Trophoblast cell (in vitro differentiated cells and primary cell): ENCODE measurements around the gene ANAPC2.
A peak's percentile ranks its signal among the peaks of the same experiment; 100 is the strongest.

ENCODE experiments used
- DNase-seq, 2 donors: peaks; one replicate each; pipeline ENCODE4 v3.0.0-alpha.2; 2016
- H2AFZ ChIP-seq: 2 replicates; pipeline ENCODE4 v1.6.1; 2013; ENCODE audit warnings: low read length, moderate library complexity, mild to moderate bottlenecking; ENCODE audit not compliant: insufficient read depth, poor library complexity
- H2AK5ac ChIP-seq: 2 replicates; pipeline ENCODE4 v1.6.1; 2013; ENCODE audit warnings: mild to moderate bottlenecking, low read length
- H2BK120ac ChIP-seq: 2 replicates; pipeline ENCODE4 v1.6.1; 2013; ENCODE audit warnings: low read length, mild to moderate bottlenecking, moderate library complexity; ENCODE audit not compliant: insufficient read depth, poor library complexity
- H2BK12ac ChIP-seq: 2 replicates; pipeline ENCODE4 v1.6.1; 2013; ENCODE audit warnings: mild to moderate bottlenecking, low read length, moderate library complexity
- H2BK5ac ChIP-seq: 2 replicates; pipeline ENCODE4 v1.6.1; 2013; ENCODE audit warnings: low read length, low read depth, moderate library complexity, mild to moderate bottlenecking; ENCODE audit not compliant: poor library complexity
- H3K14ac ChIP-seq: 2 replicates; pipeline ENCODE4 v1.6.1; 2013; ENCODE audit warnings: mild to moderate bottlenecking, low read length
- H3K18ac ChIP-seq: 2 replicates; pipeline ENCODE4 v1.6.1; 2013; ENCODE audit warnings: mild to moderate bottlenecking, low read length
- H3K23ac ChIP-seq: 2 replicates; pipeline ENCODE4 v1.6.1; 2013; ENCODE audit warnings: low read length
- H3K27ac ChIP-seq: 2 replicates; pipeline ENCODE4 v1.5.1; 2013; ENCODE audit warnings: low read depth, mild to moderate bottlenecking, inconsistent platforms, low read length, moderate library complexity
- H3K27me3 ChIP-seq: 2 replicates; pipeline ENCODE4 v1.6.1; 2013; ENCODE audit warnings: inconsistent platforms, mild to moderate bottlenecking, low read length, moderate library complexity; ENCODE audit not compliant: insufficient read depth
- H3K36me3 ChIP-seq, 2 experiments: 1 replicate in 1 of 2; 2 replicates in 1 of 2; pipeline ENCODE4 v1.6.1; 2013; ENCODE audit warnings: low read length in 2 of 2, mild to moderate bottlenecking in 2 of 2, moderate library complexity in 1 of 2; ENCODE audit not compliant: insufficient read depth in 2 of 2, control insufficient read depth in 1 of 2
- H3K4ac ChIP-seq: 2 replicates; pipeline ENCODE4 v1.6.1; 2013; ENCODE audit warnings: low read depth, mild to moderate bottlenecking, low read length, moderate library complexity
- H3K4me1 ChIP-seq, 2 experiments: 1 replicate in 1 of 2; 2 replicates in 1 of 2; pipeline ENCODE4 v1.6.1; 2013; ENCODE audit warnings: low read length in 2 of 2, mild to moderate bottlenecking in 2 of 2, moderate library complexity in 1 of 2; ENCODE audit not compliant: insufficient read depth in 2 of 2, control insufficient read depth in 1 of 2
- H3K4me2 ChIP-seq: 2 replicates; pipeline ENCODE4 v1.6.1; 2013; ENCODE audit warnings: inconsistent platforms, mild to moderate bottlenecking, low read length, moderate library complexity
- H3K4me3 ChIP-seq: 2 replicates; pipeline ENCODE4 v1.5.1; 2013; ENCODE audit warnings: mild to moderate bottlenecking, low read depth, low read length, inconsistent platforms
- H3K79me1 ChIP-seq: one replicate; pipeline ENCODE4 v1.6.1; 2013; ENCODE audit warnings: low read length
- H3K79me2 ChIP-seq: 2 replicates; pipeline ENCODE4 v1.6.1; 2013; ENCODE audit warnings: low read length, mild to moderate bottlenecking; ENCODE audit not compliant: control insufficient read depth, insufficient read depth, poor library complexity
- H3K9ac ChIP-seq: 2 replicates; pipeline ENCODE4 v1.6.1; 2013; ENCODE audit warnings: mild to moderate bottlenecking, low read length
- H3K9me3 ChIP-seq: 2 replicates; pipeline ENCODE4 v1.6.1; 2013; ENCODE audit warnings: low read depth, mild to moderate bottlenecking, control low read depth, inconsistent platforms, low read length; ENCODE audit not compliant: insufficient read depth
- H4K12ac ChIP-seq: 2 replicates; pipeline ENCODE4 v1.6.1; 2013; ENCODE audit warnings: low read depth, mild to moderate bottlenecking, low read length, moderate library complexity
- H4K8ac ChIP-seq: 2 replicates; pipeline ENCODE4 v1.6.1; 2013; ENCODE audit warnings: low read depth, mild to moderate bottlenecking, low read length, moderate library complexity
- H4K91ac ChIP-seq: one replicate; pipeline ENCODE4 v1.6.1; 2013; ENCODE audit warnings: low read depth, mild to moderate bottlenecking, low read length, moderate library complexity
- WGBS: extraction: QIAGEN DNeasy Blood & Tissue Kit; methylation state at CpG from one replicate; pipeline ENCODE4 v1.1.7; 2013; ENCODE audit warnings: missing lambda C conversion rate; ENCODE audit not compliant: insufficient read length, insufficient coverage; ENCODE audit errors: extremely low coverage; 5-methylcytosine and 5-hydroxymethylcytosine counted together

Gene ANAPC2

GRCh38 chr9:137140151-137141012 lies 48.0 kb downstream of the ANAPC2 start:
- no CpG with 5 or more reads among the region's 26 CpGs for WGBS
- no peak overlapping the region for H4K8ac ChIP-seq
- no peak overlapping the region for H3K9ac ChIP-seq
- H3K36me3 ChIP-seq: no peaks in the 10 kb centered on the region
- peaks cover 28% of the 10 kb centered on the region for H3K27me3 ChIP-seq
- H3K79me2 ChIP-seq: no peaks in the 10 kb centered on the region
- H2BK12ac ChIP-seq: no peak overlapping the region
- H3K4me1 ChIP-seq: peaks cover 2 to 3% of the 10 kb centered on the region in 2 experiments
- no peak overlapping the region for H3K4me2 ChIP-seq
- no peak overlapping the region for H4K12ac ChIP-seq
- no peaks in the 10 kb centered on the region for H3K79me1 ChIP-seq
- no peak for DNase-seq
- H3K27ac ChIP-seq: no peak overlapping the region
- peaks cover 23% of the 10 kb centered on the region for H3K9me3 ChIP-seq
- no peak overlapping the region for H3K14ac ChIP-seq
- H4K91ac ChIP-seq: no peak overlapping the region
- no peak overlapping the region for H2AK5ac ChIP-seq
- no peak overlapping the region for H2BK120ac ChIP-seq
- H3K4ac ChIP-seq: no peak overlapping the region
- no peak overlapping the region for H2BK5ac ChIP-seq
- H3K18ac ChIP-seq: no peak overlapping the region
- peak overlapping the region; percentile 64 for H3K23ac ChIP-seq
- no peak overlapping the region for H2AFZ ChIP-seq
- H3K4me3 ChIP-seq: peak overlapping the region; percentile 13

- Histone ChIP-seq H4K8ac (no peak overlapping the region), H3K4me2 (no peak overlapping the region), H3K9ac (no peak overlapping the region), H3K9me3 (peaks cover 23% of the 10 kb centered on the region), H3K36me3 (no peaks in the 10 kb centered on the region), H2BK5ac (no peak overlapping the region), H3K18ac (no peak overlapping the region), H2AK5ac (no peak overlapping the region), H4K91ac (no peak overlapping the region), H3K79me2 (no peaks in the 10 kb centered on the region), H3K4ac (no peak overlapping the region), H2BK120ac (no peak overlapping the region), H3K27ac (no peak overlapping the region), H2AFZ (no peak overlapping the region), H3K4me3 (peak overlapping the region; percentile 2), H3K4me1 (peaks cover 2 to 3% of the 10 kb centered on the region in 2 experiments), H3K27me3 (peaks cover 28% of the 10 kb centered on the region), H3K14ac (no peak overlapping the region), H3K23ac (no peak overlapping the region), H3K79me1 (no peaks in the 10 kb centered on the region), H4K12ac (no peak overlapping the region), H2BK12ac (no peak overlapping the region)
- WGBS: no CpG with 5 or more reads among the region's 37 CpGs
- no peak for DNase-seq
These were observed 48.8 kb downstream of the ANAPC2 start for GRCh38 chr9:137139468-137140150.

- Histone ChIP-seq H3K9me3 (peaks cover 23% of the 10 kb centered on the region), H4K91ac (no peak within 1 kb of the TSS), H3K4me3 (peak within 1 kb of the TSS; percentile 2), H3K4me2 (no peak within 1 kb of the TSS), H2BK12ac (no peak within 1 kb of the TSS), H2BK5ac (no peak within 1 kb of the TSS), H2BK120ac (no peak within 1 kb of the TSS), H3K23ac (no peak within 1 kb of the TSS), H3K79me2 (no peaks in the 10 kb centered on the region), H3K27me3 (peaks cover 28% of the 10 kb centered on the region), H3K18ac (no peak within 1 kb of the TSS), H2AK5ac (no peak within 1 kb of the TSS), H3K27ac (no peak within 1 kb of the TSS), H3K36me3 (no peaks in the 10 kb centered on the region), H3K14ac (no peak within 1 kb of the TSS), H4K12ac (no peak within 1 kb of the TSS), H3K79me1 (no peaks in the 10 kb centered on the region), H3K4ac (no peak within 1 kb of the TSS), H4K8ac (no peak within 1 kb of the TSS), H2AFZ (no peak within 1 kb of the TSS), H3K4me1 (peaks cover 2 to 3% of the 10 kb centered on the region in 2 experiments), H3K9ac (no peak within 1 kb of the TSS)
- DNase-seq: peak in 1 of 2 donors; percentile 66
- no CpG with 5 or more reads among the region's 104 CpGs for WGBS
These were observed 49.5 kb downstream of the ANAPC2 start, which contains the start of gene GRIN1 for GRCh38 chr9:137138722-137139467. Gene GRIN1 (plus strand): TSS chr9:137139154. CDS start chr9:137139487, 333 bp downstream.

GRCh38 chr9:137138058-137138721 lies 50.2 kb downstream of the ANAPC2 start:
- Histone ChIP-seq H3K79me2 (no peaks in the 10 kb centered on the region), H3K9ac (no peak overlapping the region), H4K12ac (no peak overlapping the region), H3K14ac (no peak overlapping the region), H3K4me1 (peaks cover 2 to 3% of the 10 kb centered on the region in 2 experiments), H3K18ac (no peak overlapping the region), H4K8ac (no peak overlapping the region), H3K4me3 (no peak overlapping the region), H3K4ac (no peak overlapping the region), H3K9me3 (peaks cover 23% of the 10 kb centered on the region), H2BK120ac (no peak overlapping the region), H3K27me3 (peaks cover 28% of the 10 kb centered on the region), H3K23ac (no peak overlapping the region), H2AFZ (no peak overlapping the region), H2BK5ac (no peak overlapping the region), H2BK12ac (no peak overlapping the region), H4K91ac (no peak overlapping the region), H3K27ac (no peak overlapping the region), H3K4me2 (no peak overlapping the region), H3K79me1 (no peaks in the 10 kb centered on the region), H2AK5ac (no peak overlapping the region), H3K36me3 (no peaks in the 10 kb centered on the region)
- no CpG with 5 or more reads among the region's 25 CpGs for WGBS
- no peak for DNase-seq
